Measurements from ENCODE around the gene EFNA5. TPM values are rescaled to one million over a fixed set of nuclear protein-coding genes. Genes with fewer than 3 reads are reported as not detected.

The EFNA5 gene
- total RNA-seq, 1 experiment from 2014 or later = 0.22 TPM

DNA sequence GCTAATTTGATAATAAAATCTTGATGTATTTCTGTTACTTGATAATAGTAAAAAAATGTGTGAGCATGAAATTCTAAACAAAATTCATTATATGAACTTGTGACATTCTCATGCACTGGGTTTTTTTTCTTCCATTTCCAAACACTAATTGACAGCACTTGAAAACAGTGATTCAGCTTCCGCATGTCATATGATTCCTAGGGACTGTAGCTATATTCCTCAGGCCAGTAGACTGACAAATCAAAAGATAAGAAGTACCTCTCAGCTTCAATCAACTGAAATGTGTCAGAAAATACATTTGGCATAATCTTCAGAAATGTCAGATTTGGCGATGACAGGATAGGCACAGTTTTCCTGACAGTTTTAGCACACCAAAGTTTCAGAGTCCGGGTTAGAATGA is 52.5 kb downstream of the EFNA5 start:
- RAD21 ChIA-PET (ENCODE audit: low non-redundant PET in 1 of 2, low total read pairs in 2 of 2, uncharacterized antibody in 2 of 2, unreplicated experiment in 2 of 2) = no interaction called here
- H4K20me1 ChIP-seq (ENCODE audit: insufficient read depth) = no peaks in the 10 kb centered on the region
- H3K4me2 ChIP-seq (ENCODE audit: low read length) = no peak overlapping the region
- intact Hi-C loops (cut with micrococcal nuclease) = no loop called here
- H3K9me2 ChIP-seq (ENCODE audit: insufficient read depth) = no peaks in the 10 kb centered on the region
- H3K36me3 ChIP-seq (ENCODE audit: control insufficient read depth in 1 of 2, insufficient read depth in 2 of 2, low read length in 2 of 2) = no peaks in the 10 kb centered on the region
- no TSS peak for BruUV-seq (replicated peaks)
- no peak for TF ChIP-seq CEBPB (IDR thresholded peaks at IDR 0.05; ENCODE audit: low read depth)
- no peak for TF ChIP-seq CBX3 (IDR thresholded peaks at IDR 0.05; ENCODE audit: low read depth)
- TF ChIP-seq JUND (IDR thresholded peaks at IDR 0.05) = no peak
- TF ChIP-seq, protein P1, sequence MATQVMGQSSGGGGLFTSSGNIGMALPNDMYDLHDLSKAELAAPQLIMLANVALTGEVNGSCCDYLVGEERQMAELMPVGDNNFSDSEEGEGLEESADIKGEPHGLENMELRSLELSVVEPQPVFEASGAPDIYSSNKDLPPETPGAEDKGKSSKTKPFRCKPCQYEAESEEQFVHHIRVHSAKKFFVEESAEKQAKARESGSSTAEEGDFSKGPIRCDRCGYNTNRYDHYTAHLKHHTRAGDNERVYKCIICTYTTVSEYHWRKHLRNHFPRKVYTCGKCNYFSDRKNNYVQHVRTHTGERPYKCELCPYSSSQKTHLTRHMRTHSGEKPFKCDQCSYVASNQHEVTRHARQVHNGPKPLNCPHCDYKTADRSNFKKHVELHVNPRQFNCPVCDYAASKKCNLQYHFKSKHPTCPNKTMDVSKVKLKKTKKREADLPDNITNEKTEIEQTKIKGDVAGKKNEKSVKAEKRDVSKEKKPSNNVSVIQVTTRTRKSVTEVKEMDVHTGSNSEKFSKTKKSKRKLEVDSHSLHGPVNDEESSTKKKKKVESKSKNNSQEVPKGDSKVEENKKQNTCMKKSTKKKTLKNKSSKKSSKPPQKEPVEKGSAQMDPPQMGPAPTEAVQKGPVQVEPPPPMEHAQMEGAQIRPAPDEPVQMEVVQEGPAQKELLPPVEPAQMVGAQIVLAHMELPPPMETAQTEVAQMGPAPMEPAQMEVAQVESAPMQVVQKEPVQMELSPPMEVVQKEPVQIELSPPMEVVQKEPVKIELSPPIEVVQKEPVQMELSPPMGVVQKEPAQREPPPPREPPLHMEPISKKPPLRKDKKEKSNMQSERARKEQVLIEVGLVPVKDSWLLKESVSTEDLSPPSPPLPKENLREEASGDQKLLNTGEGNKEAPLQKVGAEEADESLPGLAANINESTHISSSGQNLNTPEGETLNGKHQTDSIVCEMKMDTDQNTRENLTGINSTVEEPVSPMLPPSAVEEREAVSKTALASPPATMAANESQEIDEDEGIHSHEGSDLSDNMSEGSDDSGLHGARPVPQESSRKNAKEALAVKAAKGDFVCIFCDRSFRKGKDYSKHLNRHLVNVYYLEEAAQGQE (IDR thresholded peaks at IDR 0.05; ENCODE audit: low read depth) = no peak
- TF ChIP-seq SP1 (IDR thresholded peaks at IDR 0.05; ENCODE audit: low read depth) = no peak
- TF ChIP-seq RAD21 (IDR thresholded peaks at IDR 0.05; ENCODE audit: low read depth) = no peak
- TF ChIP-seq ELF1 (IDR thresholded peaks at IDR 0.05; ENCODE audit: borderline replicate concordance, low read depth) = no peak
- TF ChIP-seq POLR2A (IDR thresholded peaks at IDR 0.05; ENCODE audit: borderline replicate concordance, extremely low read depth, insufficient read depth, insufficient read length) = no peak
- TF ChIP-seq TCF7L2 (IDR thresholded peaks at IDR 0.05; ENCODE audit: borderline replicate concordance, extremely low read depth, insufficient read depth, insufficient read length) = no peak
- TF ChIP-seq ZFX (IDR thresholded peaks at IDR 0.05) = no peak
- TF ChIP-seq ZNF274 (IDR thresholded peaks at IDR 0.05; ENCODE audit: low read depth, low read length) = no peak
- TF ChIP-seq, protein P2, sequence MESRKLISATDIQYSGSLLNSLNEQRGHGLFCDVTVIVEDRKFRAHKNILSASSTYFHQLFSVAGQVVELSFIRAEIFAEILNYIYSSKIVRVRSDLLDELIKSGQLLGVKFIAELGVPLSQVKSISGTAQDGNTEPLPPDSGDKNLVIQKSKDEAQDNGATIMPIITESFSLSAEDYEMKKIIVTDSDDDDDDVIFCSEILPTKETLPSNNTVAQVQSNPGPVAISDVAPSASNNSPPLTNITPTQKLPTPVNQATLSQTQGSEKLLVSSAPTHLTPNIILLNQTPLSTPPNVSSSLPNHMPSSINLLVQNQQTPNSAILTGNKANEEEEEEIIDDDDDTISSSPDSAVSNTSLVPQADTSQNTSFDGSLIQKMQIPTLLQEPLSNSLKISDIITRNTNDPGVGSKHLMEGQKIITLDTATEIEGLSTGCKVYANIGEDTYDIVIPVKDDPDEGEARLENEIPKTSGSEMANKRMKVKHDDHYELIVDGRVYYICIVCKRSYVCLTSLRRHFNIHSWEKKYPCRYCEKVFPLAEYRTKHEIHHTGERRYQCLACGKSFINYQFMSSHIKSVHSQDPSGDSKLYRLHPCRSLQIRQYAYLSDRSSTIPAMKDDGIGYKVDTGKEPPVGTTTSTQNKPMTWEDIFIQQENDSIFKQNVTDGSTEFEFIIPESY (IDR thresholded peaks at IDR 0.05; ENCODE audit: extremely low read depth, insufficient replicate concordance, low read length) = no peak
- no peak for TF ChIP-seq EGR1 (IDR thresholded peaks at IDR 0.05; ENCODE audit: low read depth)
- TF ChIP-seq EZH2 (IDR thresholded peaks at IDR 0.05) = no peak
- TF ChIP-seq EZH2phosphoT487 (IDR thresholded peaks at IDR 0.05; ENCODE audit: borderline replicate concordance) = no peak
- TF ChIP-seq, protein P3, sequence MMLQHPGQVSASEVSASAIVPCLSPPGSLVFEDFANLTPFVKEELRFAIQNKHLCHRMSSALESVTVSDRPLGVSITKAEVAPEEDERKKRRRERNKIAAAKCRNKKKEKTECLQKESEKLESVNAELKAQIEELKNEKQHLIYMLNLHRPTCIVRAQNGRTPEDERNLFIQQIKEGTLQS (IDR thresholded peaks at IDR 0.05) = no peak
- no peak for TF ChIP-seq MAX (IDR thresholded peaks at IDR 0.05)
- no peak for TF ChIP-seq SIN3A (IDR thresholded peaks at IDR 0.05; ENCODE audit: low read depth)
- H3K4me1 ChIP-seq (ENCODE audit: control insufficient read depth in 1 of 2, insufficient read depth in 2 of 2, low read length in 2 of 2) = no peaks in the 10 kb centered on the region
- CTCF ChIA-PET = no interaction called here
- H2AFZ ChIP-seq (ENCODE audit: low read depth, low read length, poor library complexity, severe bottlenecking) = no peak overlapping the region
- no peak overlapping the region for H3K9ac ChIP-seq (ENCODE audit: low read length)
- POLR2A ChIA-PET = no interaction called here
- DNase-seq (ENCODE audit: low read depth, low spot score) = no peak
- no peak overlapping the region for H3K4me3 ChIP-seq (replicated peaks in 1 of 2; ENCODE audit: low read depth in 1 of 2, low read length in 2 of 2)
- H3K27me3 ChIP-seq (ENCODE audit: insufficient read depth, low read length) = no peaks in the 10 kb centered on the region
- no peak for ATAC-seq
- no peak overlapping the region for H3K27ac ChIP-seq (ENCODE audit: low read depth, low read length)
- H3K79me2 ChIP-seq (ENCODE audit: insufficient read depth, low read length) = no peaks in the 10 kb centered on the region
- no peaks in the 10 kb centered on the region for H3K9me3 ChIP-seq (ENCODE audit: control insufficient read depth in 1 of 2, insufficient read depth in 1 of 2, low read depth in 1 of 2, low read length in 2 of 2)
